GM18870 (cell line): ENCODE results near the gene KCNJ6.
"Not testable (repeated sequence)": the region's sequence is repeated elsewhere in the genome, so short reads cannot be mapped to it uniquely, and the experiment has no call there.

ENCODE experiments used
- ATAC-seq: cut with Tn5 transposase; IDR thresholded peaks from one replicate; pipeline ENCODE4 v1.9.1; 2021; ENCODE audit warnings: moderate library complexity; ENCODE audit not compliant: unreplicated experiment

Gene KCNJ6

DNA sequence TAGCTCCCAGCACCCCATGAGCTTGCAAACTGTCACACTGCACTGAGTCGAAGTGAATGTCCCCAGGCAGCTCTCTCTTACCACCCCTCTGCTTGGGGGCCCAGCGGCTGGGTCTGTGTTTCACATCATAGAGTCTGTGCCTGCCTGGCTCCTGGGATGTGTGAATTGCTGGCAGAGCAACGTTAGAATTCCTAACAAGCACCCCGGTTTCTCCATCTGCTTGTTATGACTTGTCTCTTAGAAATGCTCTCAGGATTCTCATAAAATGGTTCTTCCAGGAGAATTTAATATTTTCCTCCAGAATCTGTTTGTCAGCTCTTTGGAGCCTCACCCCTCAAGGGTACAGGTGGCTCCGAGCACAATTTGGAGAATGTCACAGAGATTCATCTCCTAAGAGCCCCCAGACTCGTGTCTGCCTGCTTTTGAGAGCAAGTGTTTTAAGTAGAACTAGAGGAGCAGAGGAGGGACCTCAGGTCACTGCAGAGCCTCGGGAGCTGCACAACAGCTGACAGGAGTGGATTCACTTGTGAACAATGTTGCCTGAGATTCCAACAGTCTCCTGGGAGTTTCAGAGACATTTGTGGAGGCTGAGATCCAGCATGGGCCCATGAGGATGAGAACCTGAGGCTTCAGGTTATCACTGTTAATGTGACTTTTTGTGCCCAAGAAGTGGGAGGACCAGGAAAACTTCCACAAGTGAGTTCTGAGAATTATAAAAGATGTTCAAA lies 131.5 kb downstream of the KCNJ6 start:
- no peak for ATAC-seq

DNA sequence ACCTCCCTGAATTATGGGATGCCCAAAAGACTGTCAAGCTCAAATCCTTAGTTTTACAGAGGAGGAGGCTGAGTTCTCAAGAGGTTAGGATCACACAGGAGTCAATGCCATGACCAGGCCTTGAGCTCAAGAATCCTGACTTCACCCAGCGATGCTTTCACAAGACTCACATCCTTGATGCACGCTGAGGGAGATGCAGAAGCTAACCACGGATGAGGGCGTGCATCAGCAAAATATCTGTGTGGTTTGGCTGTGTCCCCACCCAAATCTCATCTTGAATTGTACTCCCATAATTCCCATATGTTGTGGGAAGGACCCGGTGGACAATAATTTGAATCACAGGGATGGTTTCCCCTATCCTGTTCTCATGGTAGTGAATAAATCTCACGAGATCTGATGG lies 133.2 kb downstream of the KCNJ6 start:
- no peak for ATAC-seq

DNA sequence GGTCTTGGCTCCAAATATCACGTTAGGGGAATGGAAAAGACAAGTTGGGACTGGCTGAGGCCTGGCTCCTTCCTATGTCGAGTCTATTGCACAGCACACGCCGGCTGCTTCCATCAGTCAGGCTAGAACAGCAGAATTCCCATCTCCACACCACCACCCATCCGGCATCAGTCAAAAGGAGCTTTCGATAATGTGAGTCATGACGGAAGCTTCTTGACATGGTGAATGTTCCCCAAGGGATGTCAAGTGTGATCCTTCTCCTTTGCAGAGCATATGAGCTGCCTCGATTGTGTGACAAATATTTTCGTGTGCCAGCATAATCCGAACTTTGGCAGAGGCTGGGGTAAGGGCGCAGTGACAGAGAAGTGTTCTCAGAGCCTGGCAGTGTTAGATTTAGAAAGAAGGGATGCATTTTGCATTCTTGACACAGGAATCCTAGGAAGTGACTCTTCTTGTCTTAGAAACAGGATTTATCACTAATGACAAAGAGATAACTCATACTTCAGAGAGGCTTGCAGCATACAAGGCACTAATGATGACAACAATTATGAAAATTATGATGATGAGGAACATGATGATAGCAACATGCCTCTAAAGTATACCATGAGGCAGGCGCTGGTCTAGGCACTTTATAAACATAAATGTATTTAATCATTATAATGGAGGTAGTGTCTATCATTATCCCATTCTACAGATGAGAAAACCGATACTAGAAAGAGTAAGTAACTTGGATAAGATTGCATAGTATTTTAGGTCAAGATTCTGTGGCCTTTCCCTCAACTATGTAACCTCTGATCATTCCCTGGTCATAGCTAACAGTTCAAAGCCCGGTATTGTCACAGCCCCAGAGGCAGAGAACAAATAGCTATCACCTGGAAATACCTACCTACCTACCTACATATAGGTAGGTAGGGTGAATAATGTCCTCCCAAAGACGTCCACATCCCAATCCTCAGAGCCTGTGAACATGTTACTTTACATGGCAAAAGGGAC lies 135.0 kb downstream of the KCNJ6 start:
- ATAC-seq, result no peak

DNA sequence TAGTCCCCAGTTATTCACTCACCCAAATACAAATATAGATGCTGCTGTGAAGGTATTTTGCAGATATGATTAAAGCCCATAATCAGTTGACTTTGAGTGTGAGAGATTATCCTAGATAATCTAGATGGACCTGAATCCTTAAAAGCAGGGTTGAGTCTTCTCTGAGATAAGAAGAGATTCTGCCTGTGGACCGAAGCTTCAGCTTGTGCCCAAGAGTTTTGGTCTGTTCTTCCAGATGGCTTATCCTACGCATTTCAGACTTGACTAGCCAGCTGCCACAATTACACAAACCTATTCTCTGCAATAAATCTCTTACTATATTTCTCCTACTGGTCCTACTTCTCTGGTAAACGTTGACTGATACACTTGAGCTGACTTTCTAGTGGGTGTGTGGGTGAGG lies 145.1 kb downstream of the KCNJ6 start:
- ATAC-seq, result no peak

DNA sequence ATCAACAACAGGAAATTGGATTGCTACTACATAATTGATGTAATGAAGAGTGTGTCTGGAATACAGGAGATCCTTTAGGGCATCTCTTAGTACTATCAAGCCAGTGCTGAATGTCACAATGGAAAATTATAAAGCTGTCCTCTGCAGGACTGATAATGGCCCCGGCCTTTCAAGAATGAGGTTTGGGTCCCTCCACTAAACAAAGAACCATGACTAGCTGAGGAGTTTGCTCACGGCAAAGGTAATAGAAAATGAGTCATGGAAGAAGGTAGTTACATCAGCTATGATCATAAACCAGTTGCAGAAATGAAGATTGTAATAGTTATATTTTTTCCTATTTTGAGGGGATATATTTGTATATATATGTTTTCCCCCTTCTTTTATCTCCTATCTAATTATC lies 145.8 kb downstream of the KCNJ6 start:
- ATAC-seq, result no peak

DNA sequence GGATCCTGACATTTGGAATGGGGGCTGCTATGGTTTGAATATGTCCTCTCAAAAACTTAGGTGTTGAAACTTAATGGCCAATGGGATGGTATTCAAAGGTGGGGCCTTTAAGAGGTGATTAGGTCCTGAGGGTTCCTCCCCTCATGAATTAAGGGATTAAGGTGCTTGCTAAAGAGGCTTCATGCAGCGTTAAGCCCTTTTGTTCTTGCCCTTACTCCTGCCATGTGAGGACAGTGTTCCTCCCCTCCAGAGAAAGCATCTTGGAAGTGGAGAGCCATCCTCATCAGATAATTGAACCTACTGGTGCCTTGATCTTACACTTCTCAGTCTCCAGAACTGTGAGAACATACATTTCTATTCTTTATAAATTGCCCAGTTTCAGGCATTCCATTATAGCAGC lies 146.6 kb downstream of the KCNJ6 start:
- no peak for ATAC-seq

DNA sequence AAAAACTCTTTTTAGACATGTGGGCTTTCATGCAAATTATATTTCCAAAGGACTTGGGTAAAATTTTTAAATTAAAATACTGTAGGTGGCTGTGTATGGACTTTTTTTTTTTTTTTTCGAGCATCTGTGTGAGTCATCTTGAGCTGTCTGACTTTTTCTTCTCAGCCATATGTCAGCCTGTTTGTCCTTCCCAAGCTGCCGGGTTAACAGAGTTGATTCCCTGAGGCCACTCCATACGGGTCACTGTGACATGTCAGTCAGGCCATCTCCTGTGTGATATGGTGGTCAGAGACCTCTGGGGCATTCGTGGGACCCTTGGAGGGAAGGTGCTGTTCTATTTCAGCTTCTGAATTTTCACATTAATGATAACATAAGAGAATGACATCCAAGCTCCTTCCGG lies 148.3 kb downstream of the KCNJ6 start:
- no peak for ATAC-seq

DNA sequence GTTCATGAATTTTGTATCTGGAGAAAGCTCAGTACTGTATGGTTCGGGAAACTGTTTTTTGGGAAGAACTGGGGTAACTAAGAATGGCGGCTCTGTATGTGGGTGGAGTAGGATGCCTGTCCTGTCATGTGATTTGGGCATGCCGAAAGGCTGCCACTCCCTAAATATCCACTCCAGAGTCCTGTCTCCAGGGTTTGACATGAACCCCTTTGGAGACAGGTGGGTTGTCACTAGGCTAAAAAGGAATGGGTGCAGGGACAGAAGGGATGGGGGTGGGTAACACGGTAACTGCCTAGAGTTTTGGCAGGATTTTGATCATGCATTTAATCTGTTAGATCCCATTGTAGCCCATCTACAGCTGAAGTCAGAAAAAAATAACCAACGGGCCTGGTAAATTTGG lies 150.1 kb downstream of the KCNJ6 start:
- ATAC-seq, result no peak

DNA sequence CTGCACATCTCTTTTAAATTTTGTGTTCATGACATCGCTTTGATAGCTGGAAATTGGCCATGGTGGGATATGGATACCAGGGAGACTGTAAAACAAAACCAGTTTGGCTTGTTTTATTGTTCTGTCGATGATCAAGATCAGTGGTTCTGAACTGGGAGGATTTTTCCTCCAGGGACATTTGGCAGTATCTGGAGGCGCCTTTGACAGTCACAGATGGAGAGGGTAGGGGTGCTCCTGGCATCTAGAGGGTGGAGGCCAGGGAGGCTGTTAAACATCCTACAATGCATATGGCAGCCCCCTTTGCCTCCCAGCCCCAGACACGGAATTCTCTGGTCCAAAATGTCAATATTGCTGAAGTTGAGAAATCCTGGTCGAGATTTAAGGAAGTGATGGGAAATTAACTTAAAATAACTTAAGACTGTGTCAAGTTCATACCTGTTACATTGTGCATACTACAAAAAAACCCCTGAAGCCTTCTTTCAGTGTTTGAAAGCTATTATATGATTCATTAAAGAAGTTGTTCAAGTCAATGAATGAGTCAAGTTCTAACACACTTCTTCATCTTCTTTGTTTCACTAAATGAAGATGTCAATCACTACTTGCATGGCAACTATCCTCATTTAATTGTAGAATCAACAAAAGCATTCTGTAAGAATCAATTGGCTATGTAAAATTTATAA lies 150.9 kb downstream of the KCNJ6 start:
- ATAC-seq, result no peak

DNA sequence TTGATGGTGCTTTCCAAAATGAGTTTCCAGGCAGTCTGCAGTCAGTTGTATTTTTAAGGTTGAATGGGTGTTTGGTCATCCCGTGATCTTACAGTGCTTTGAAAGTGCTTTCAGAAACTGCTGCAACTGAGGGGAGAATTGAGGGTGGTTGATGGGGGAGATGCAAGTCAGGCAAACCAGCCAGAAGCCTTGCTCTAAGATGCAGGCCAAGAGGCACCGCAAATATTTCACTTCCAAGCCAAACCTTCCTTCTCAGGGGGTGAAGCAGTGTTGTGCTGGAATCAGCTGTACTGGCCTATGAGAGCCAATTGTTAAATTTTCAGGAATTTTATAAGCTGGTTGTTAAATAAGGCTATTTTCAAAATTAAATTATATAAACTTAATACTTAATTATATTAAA lies 151.6 kb downstream of the KCNJ6 start:
- no peak for ATAC-seq

DNA sequence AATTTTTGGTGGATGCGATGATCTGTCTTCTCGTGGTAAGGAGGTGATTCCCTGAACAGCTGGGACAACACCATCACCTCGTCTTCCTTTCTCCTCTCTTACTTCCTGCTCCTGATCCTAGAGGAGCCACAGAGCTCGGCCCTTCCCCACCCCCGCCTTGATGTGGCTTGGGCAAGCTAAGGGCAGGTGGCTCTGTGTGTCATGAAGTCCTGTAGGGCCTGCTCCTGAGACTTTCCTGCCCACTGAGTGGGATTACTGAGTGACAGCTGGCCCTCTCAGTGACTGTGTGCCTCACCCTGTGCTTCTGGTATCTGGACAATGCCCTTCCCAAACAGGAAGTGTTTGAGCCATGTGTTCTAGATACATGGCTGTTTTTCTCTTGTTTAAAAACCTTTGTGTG lies 153.0 kb downstream of the KCNJ6 start:
- no peak for ATAC-seq

DNA sequence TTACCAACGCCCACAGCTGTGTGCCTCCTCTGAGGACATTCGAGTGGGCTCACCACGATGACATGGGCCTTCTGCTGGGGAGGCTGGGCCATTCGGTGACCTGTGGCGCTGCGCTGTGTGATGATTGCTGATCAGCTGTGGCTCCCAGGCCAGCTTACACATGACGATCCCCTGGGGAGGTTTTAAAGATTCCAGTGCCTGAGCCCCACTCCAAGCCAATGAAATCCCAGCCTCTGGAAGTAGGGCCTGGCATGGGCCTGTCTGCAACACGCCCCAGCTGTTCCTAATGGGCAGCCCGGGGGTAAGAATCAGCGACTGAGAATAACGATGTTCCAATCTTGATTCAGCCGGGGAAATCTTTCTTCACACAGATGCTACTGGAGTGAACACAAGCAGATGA lies 153.7 kb downstream of the KCNJ6 start:
- ATAC-seq, result no peak

DNA sequence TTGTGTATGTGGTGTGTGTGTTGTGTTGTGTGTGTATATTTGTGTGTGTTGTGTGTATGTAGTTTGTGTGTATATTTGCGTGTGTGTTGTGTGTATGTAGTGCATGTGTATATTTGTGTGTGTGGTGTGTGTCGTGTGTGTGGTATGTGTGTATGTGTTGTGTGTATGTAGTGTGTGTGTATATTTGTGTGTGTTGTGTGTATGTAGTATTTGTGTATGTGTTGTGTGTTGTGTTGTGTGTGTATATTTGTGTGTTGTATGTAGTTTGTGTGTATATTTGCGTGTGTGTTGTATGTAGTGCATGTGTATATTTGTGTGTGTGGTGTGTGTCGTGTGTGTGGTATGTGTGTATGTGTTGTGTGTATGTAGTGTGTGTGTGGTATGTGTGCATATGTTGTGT lies 154.9 kb downstream of the KCNJ6 start:
- not testable (repeated sequence) for ATAC-seq

DNA sequence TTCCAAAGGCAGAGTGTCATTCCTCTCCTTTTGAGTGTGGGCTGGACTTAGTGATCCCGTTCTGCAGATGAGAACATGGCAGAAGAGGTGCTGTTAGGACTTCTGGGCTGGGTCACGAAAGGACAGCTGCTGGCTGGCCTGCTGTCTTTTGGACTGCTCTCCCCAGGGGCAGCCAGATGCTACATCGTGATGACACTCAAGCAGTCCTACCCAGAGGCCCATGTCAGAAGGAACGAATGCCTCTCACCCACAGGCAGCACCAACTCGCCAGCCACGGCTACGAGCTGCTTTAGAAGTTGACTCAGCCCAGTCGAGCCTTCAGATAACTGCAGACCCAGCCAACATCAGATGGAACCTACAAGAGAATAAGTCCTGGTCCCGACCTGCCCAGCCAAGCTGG lies 156.5 kb downstream of the KCNJ6 start:
- ATAC-seq, result no peak

DNA sequence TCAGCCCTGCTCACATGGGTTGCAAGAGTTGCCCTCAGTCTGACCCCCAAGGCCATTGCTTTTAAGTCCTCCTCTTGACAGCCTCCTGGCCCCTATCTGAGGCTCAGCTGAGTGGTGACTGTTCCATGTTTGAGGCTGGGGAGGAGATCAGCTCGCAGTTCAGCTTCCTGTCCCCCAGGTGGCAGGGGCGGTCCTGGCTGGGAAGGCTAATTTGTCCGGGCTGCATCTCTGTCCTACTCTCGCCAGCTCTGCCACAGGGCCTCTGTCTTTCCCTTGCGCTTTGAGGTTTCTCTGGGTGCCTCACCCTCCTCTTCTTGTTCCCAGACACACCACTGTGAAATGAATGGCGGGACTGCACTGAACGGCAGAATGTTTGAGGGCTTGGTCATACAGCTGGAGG lies 157.3 kb downstream of the KCNJ6 start:
- no peak for ATAC-seq

DNA sequence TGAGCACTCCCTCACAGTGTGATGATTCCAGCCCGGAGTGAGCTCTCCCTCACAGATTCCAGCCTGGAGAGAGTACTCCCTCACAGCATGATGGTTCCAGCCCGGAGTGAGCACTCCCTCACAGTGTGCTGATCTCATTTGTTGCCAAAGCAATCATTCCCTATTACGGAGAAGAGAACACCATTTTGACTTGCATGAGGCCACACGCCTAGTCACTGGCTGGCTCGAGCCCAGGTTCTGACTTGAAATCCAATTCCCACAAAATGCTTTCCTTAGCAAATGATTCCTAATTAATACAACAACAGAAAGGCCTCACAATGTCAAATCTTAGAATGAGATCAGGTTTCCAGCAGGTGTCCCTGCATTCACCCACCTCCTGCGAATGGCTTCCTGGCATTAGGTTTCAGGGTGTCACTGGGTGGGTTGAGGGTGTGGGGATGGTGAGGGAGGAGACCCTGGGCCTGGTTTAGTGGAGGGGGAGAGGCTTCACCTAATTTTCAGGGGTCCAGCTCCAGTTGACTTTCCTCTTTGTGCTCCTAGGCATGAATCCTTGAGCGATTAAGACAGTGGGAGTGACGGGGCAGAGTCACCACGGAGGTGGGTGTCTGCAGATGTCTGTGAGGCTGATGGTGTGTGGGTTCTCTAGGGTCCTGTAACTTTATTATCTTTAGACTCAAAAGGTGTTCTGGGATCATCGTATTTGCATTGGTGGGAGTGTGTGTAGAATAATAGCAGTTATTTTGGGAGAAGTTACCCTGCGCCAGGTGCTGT lies 158.5 kb downstream of the KCNJ6 start:
- no peak for ATAC-seq

DNA sequence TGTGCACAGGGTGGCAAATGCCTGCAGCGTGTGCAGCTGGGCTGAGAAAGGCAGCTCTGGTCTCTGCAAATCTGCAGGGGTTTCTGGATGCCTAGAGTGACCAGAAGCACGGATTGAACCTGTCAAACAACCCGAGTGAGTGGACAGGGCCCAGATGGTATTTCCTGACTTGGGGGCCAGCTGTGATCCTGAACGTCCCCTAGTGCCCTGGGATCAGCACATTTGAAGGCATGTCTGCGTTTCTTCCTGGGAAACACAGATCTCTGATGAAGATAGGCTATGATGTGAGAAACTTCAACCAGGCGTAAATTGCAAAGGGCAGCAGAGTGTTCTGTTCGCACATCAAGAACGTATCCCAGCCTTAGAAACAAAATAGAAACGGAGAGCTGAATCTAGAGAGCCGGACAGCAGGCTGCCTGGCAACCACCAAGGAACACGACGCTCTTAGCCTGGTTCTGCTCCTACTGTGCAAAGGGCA lies 163.1 kb downstream of the KCNJ6 start:
- no peak for ATAC-seq

DNA sequence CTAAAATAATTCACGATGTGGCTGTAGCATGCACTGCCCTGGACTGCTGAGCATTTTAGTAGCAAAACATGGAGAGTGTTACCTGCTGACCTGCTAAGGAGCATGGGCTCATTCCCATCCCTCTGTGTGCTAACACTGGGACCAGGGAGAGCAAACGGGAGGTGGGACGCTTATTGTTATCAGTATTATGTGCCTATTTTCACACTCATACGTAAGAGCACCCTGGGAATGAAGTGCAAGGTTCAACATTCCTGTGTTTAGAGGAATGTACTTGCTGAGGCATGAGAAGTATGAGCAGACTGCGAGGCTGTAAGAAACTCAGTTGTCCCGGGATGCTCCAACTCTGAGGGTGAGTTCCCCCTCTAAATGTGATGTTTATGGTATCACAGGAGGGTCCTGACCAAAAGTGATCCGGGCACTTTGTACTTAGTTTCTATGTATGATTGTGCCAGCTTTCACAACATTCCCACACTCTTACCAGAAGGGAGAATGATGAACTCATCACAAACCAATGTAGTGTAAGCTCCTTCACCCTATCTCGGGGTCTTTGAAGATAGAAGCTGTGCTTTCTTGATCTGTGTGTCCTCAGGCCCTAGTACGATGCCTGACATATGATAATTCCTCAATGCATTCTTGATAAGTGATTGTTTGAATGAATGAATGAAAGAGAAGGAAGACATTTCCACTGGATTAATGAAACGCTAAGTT lies 164.8 kb downstream of the KCNJ6 start:
- no peak for ATAC-seq

DNA sequence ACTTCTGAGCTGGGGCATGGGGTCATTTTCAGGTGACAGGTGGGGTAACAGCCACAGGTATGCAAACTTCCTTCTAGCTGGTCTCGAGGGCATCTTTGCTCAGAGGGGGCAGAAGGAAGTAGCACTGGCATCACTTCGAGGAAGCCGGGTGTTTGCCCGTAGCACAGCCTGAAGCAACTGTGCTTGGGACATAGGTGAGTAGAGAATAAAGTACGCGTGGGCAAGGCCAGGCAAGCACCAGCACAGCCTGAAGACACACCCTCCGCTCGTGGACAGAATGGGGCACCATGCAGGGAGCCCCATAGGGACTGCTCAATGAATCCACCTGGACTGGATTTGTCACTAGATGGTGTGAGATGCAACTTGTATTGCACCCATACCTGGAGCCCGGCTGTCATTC lies 167.1 kb downstream of the KCNJ6 start:
- no peak for ATAC-seq

DNA sequence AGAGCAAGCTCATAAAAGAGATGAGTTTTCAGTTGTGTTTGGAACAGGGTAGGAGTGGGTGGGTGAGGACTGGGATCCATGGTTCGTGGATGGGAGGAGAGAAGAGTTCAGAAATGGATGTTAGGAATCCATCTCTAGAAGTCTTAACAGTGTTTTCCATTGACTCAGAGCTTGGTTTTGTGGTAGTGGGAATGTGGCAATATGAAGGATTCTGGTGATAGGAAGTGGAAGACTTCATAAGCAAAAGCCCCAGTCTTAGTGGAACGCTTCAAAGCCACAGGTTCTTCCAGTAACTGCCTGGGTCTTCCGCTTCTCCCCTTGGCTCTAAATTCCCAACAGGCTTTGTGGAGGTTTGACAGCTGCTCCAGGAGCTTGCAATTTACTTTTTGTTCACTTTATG lies 167.9 kb downstream of the KCNJ6 start:
- ATAC-seq, result no peak
